H1 (cell line): ENCODE data around the gene KRT78.

ENCODE experiments used
- BRCA1 ChIP-seq: IDR thresholded peaks from 2 replicates; pipeline ENCODE4 v1.6.1; 2012; ENCODE audit warnings: low read depth, low read length, improper control_type of control experiment
- CBX8 ChIP-seq: fragments of 300-800, 300-1000 bp; sonication (generic); IDR thresholded peaks from 2 replicates; pipeline ENCODE4 v1.7.1; 2016; ENCODE audit warnings: low read depth, low read length, borderline replicate concordance
- JUND ChIP-seq: IDR thresholded peaks from 2 replicates; pipeline ENCODE4 v1.6.1; 2011; ENCODE audit warnings: mild to moderate bottlenecking, improper control_type of control experiment, low read length

- TF ChIP-seq BRCA1 = no peak
- no peak for TF ChIP-seq JUND
- TF ChIP-seq CBX8 = no peak
These were observed 36.8 kb downstream of the KRT78 start for GRCh38 chr12:52812073-52812400.
